H1 (cell line): ENCODE measurements around the gene COPS6. TPM values are rescaled to one million over a fixed set of nuclear protein-coding genes. Genes with fewer than 3 reads are reported as not detected.

Source experiments
- CTCF ChIA-PET: fragments of 300-600 bp; sonication (Branson Sonifier 250); formaldehyde crosslinking; loops from one replicate; lab custom pipeline; 2021; ENCODE audit not compliant: partially characterized antibody; lab: Charles Lee
- POLR2A ChIA-PET: fragments of 300-600 bp; sonication (Branson Sonifier 250); formaldehyde crosslinking; loops from one replicate; lab custom pipeline; 2021; ENCODE audit warnings: inconsistent platforms; ENCODE audit not compliant: partially characterized antibody; lab: Charles Lee
- DNase-seq, 2 experiments: peaks; one replicate each; pipeline versions ENCODE4 v3.0.0 to v3.0.0-alpha.2; 2010 to 2022; ENCODE audit warnings: low spot score in 2 of 2, low read depth in 1 of 2, mixed read lengths in 1 of 2
- FAIRE-seq: peaks from 2 replicates; lab custom pipeline; 2011; peaks lifted over from hg19 to GRCh38; lab: Jason Lieb, UNC
- H2AFZ ChIP-seq: 2 replicates; pipeline ENCODE4 v1.8.1; 2012; ENCODE audit warnings: low read length, inconsistent platforms
- H2AK5ac ChIP-seq: 2 replicates; pipeline ENCODE4 v1.6.1; 2013; ENCODE audit warnings: low read depth, low read length
- H2BK120ac ChIP-seq: replicated peaks from 2 replicates; pipeline ENCODE3; 2013; ENCODE audit warnings: low read depth, low read length, inconsistent platforms
- H2BK12ac ChIP-seq: 2 replicates; pipeline ENCODE4 v1.6.1; 2013; ENCODE audit warnings: low read depth, low read length
- H2BK15ac ChIP-seq: 2 replicates; pipeline ENCODE4 v1.6.1; 2013; ENCODE audit warnings: low read length
- H2BK20ac ChIP-seq: 2 replicates; pipeline ENCODE4 v1.6.1; 2013; ENCODE audit warnings: low read length
- H2BK5ac ChIP-seq: 2 replicates; pipeline ENCODE4 v1.6.1; 2013; ENCODE audit warnings: low read depth, low read length
- H3K14ac ChIP-seq: 2 replicates; pipeline ENCODE4 v1.6.1; 2013; ENCODE audit warnings: inconsistent platforms; ENCODE audit not compliant: insufficient read length
- H3K18ac ChIP-seq: 2 replicates; pipeline ENCODE4 v1.6.1; 2013; ENCODE audit warnings: low read length; ENCODE audit errors: extremely low read depth
- H3K23ac ChIP-seq: 2 replicates; pipeline ENCODE4 v1.6.1; 2013; ENCODE audit warnings: inconsistent platforms; ENCODE audit not compliant: insufficient read length
- H3K23me2 ChIP-seq: 2 replicates; pipeline ENCODE4 v1.6.1; 2013; ENCODE audit warnings: low read depth, low read length
- H3K27ac ChIP-seq: 2 replicates; pipeline ENCODE4 v1.6.1; 2011; ENCODE audit warnings: low read depth, low read length, inconsistent platforms
- H3K27me3 ChIP-seq, 4 experiments: replicated peaks in 1 of 4; 1 replicate in 1 of 4; 2 replicates in 3 of 4; pipeline versions ENCODE4 v1.6.1 to v1.8.1; 2011 to 2013; ENCODE audit warnings: low read length in 3 of 4, mild to moderate bottlenecking in 3 of 4, inconsistent platforms in 2 of 4, mixed read lengths in 2 of 4, moderate library complexity in 1 of 4; ENCODE audit not compliant: control insufficient read depth in 3 of 4, insufficient read depth in 3 of 4; ENCODE audit errors: extremely low read depth in 1 of 4
- H3K36me3 ChIP-seq, 4 experiments: 2 replicates each; pipeline versions ENCODE4 v1.6.1 to v1.8.1; 2011 to 2013; ENCODE audit warnings: mild to moderate bottlenecking in 4 of 4, low read length in 3 of 4, moderate library complexity in 2 of 4, control low read depth in 1 of 4, inconsistent platforms in 1 of 4; ENCODE audit not compliant: insufficient read depth in 4 of 4, control insufficient read depth in 2 of 4
- H3K4ac ChIP-seq: replicated peaks from 2 replicates; pipeline ENCODE3; 2013; ENCODE audit warnings: low read length, low read depth, mixed read lengths, inconsistent platforms; ENCODE audit not compliant: insufficient read length
- H3K4me1 ChIP-seq, 4 experiments: replicated peaks in 1 of 4; 1 replicate in 1 of 4; 2 replicates in 3 of 4; pipeline versions ENCODE4 v1.6.1 to v1.8.1; 2011 to 2013; ENCODE audit warnings: low read length in 3 of 4, inconsistent platforms in 2 of 4, mixed read lengths in 1 of 4; ENCODE audit not compliant: insufficient read depth in 4 of 4, control insufficient read depth in 3 of 4
- H3K4me2 ChIP-seq, 2 experiments: 2 replicates each; pipeline versions ENCODE4 v1.6.1 to v1.8.1; 2011 to 2013; ENCODE audit warnings: low read depth in 2 of 2, low read length in 2 of 2, control low read depth in 1 of 2, inconsistent platforms in 1 of 2, mild to moderate bottlenecking in 1 of 2; ENCODE audit not compliant: insufficient read depth in 1 of 2
- H3K4me3 ChIP-seq, 4 experiments: fragments of 200-600, 300-600 bp in 1 of 4; sonication (generic), shearing (Covaris generic), sonication (Bioruptor Twin) in 1 of 4; 2 replicates each; pipeline versions ENCODE4 v1.5.1 to v1.8.1; 2011 to 2016; ENCODE audit warnings: low read length in 4 of 4, low read depth in 3 of 4, control low read depth in 2 of 4, inconsistent platforms in 2 of 4, mild to moderate bottlenecking in 2 of 4, mixed read lengths in 1 of 4, moderate library complexity in 1 of 4; ENCODE audit not compliant: insufficient read depth in 2 of 4; ENCODE audit errors: extremely low read depth in 1 of 4
- H3K56ac ChIP-seq: replicated peaks from 2 replicates; pipeline ENCODE3; 2013; ENCODE audit warnings: low read depth, mild to moderate bottlenecking, mixed read lengths, low read length, inconsistent platforms; ENCODE audit not compliant: insufficient read length
- H3K79me1 ChIP-seq: 2 replicates; pipeline ENCODE4 v1.6.1; 2013; ENCODE audit warnings: low read depth, low read length, control low read depth
- H3K79me2 ChIP-seq, 2 experiments: 2 replicates each; pipeline versions ENCODE4 v1.6.1 to v1.8.1; 2012 to 2013; ENCODE audit warnings: low read length in 2 of 2, mild to moderate bottlenecking in 2 of 2, inconsistent platforms in 1 of 2; ENCODE audit not compliant: insufficient read depth in 2 of 2, control insufficient read depth in 1 of 2
- H3K9ac ChIP-seq, 4 experiments: replicated peaks in 1 of 4; 1 replicate in 1 of 4; 2 replicates in 3 of 4; pipeline versions ENCODE4 v1.6.1 to v1.8.1; 2011 to 2013; ENCODE audit warnings: low read depth in 3 of 4, low read length in 3 of 4, control low read depth in 2 of 4, mild to moderate bottlenecking in 2 of 4, moderate library complexity in 2 of 4, inconsistent platforms in 1 of 4; ENCODE audit errors: extremely low read depth in 1 of 4
- H3K9me3 ChIP-seq, 2 experiments: 2 replicates each; pipeline versions ENCODE4 v1.6.1 to v1.8.1; 2012 to 2013; ENCODE audit warnings: mild to moderate bottlenecking in 2 of 2, moderate library complexity in 2 of 2, control low read depth in 1 of 2, inconsistent platforms in 1 of 2, low read depth in 1 of 2, low read length in 1 of 2, mixed read lengths in 1 of 2; ENCODE audit not compliant: insufficient read depth in 2 of 2
- H4K20me1 ChIP-seq, 2 experiments: replicated peaks in 1 of 2; 2 replicates each; pipeline versions ENCODE3 to v1.8.1; 2011 to 2013; ENCODE audit warnings: inconsistent platforms in 2 of 2, low read length in 2 of 2, mild to moderate bottlenecking in 1 of 2; ENCODE audit not compliant: insufficient read depth in 2 of 2, control insufficient read depth in 1 of 2
- H4K5ac ChIP-seq: 2 replicates; pipeline ENCODE4 v1.6.1; 2013; ENCODE audit warnings: low read length, low read depth, mixed read lengths, inconsistent platforms; ENCODE audit not compliant: insufficient read length
- H4K8ac ChIP-seq: 2 replicates; pipeline ENCODE4 v1.8.0; 2013; ENCODE audit warnings: mild to moderate bottlenecking, moderate library complexity, low read length, inconsistent platforms; ENCODE audit not compliant: insufficient read depth; ENCODE audit errors: extremely low read depth
- H4K91ac ChIP-seq: replicated peaks from 2 replicates; pipeline ENCODE3; 2013; ENCODE audit warnings: low read length, mixed read lengths, inconsistent platforms; ENCODE audit not compliant: insufficient read length
- CBX5 ChIP-seq: fragments of 300-800, 300-1000 bp; sonication (generic); IDR thresholded peaks from 2 replicates; pipeline ENCODE4 v1.7.1; 2016; ENCODE audit warnings: antibody characterized with exemption, low read length, low read depth
- POLR2A ChIP-seq, 2 experiments: IDR thresholded peaks; 1 replicate in 1 of 2; 2 replicates in 1 of 2; pipeline ENCODE4 v1.6.1; 2011; ENCODE audit warnings: low read depth in 2 of 2, low read length in 2 of 2, mild to moderate bottlenecking in 2 of 2; ENCODE audit errors: control extremely low read depth in 1 of 2
- USF2 ChIP-seq: IDR thresholded peaks from 2 replicates; pipeline ENCODE4 v1.6.1; 2011; ENCODE audit warnings: low read length, improper control_type of control experiment
- WGBS, 2 experiments: shearing (Covaris generic) in 1 of 2; methylation state at CpG; one replicate each; pipeline versions ENCODE4 v1.1.6 to v1.1.7; 2013 to 2015; ENCODE audit warnings: low lambda C conversion rate in 2 of 2, mixed read lengths in 2 of 2, inconsistent platforms in 1 of 2, low coverage in 1 of 2, missing lambda C conversion rate in 1 of 2; ENCODE audit not compliant: insufficient replicate concordance in 2 of 2, insufficient coverage in 1 of 2, insufficient read length in 1 of 2; ENCODE audit errors: extremely low coverage in 1 of 2, missing lambda C conversion rate in 1 of 2; 5-methylcytosine and 5-hydroxymethylcytosine counted together
- polyA plus RNA-seq, 7 experiments: library from polyadenylated mRNA; depleted of rRNA in 3 of 7; stranded (reverse) in 5 of 7; unstranded in 2 of 7; fragments of >200 nt in 5 of 7; fragments of 200-250 nt in 2 of 7; gene quantifications; 1 replicate in 5 of 7; 2 replicates in 1 of 7; 4 replicates in 1 of 7; pipeline versions ENCODE4 v1.2.1 to v1.2.3, GENCODE V29; 2011 to 2013; ENCODE audit warnings: missing spikeins in 2 of 7, mixed read lengths in 2 of 7
- total RNA-seq: library from RNA; stranded (reverse); fragmentation: NEBNext Ultra II Directional; extraction: Animal tissue kit (Norgen Biotek cat#: 25700); gene quantifications from 2 replicates; pipeline ENCODE4 v1.2.1, GENCODE V29; 2021
- TF ChIP-seq, protein P1 (sequence below): IDR thresholded peaks from 2 replicates; pipeline ENCODE4 v1.6.1; 2011; ENCODE audit warnings: low read depth, mild to moderate bottlenecking, low read length; ENCODE audit not compliant: insufficient read depth

Gene COPS6
- total and polyA plus RNA-seq, 2 of the 8 experiments (the other 6 are each of a cell fraction or from before 2014, with no cell fraction given) = 127 to 225 TPM

GRCh38 chr7:100069991-100070390 is 18.8 kb upstream of the COPS6 start:
- H3K23me2 ChIP-seq = no peaks in the 10 kb centered on the region
- no peak overlapping the region for H3K9ac ChIP-seq
- H3K27ac ChIP-seq = no peak overlapping the region
- no peak overlapping the region for H4K5ac ChIP-seq
- H2BK15ac ChIP-seq = no peak overlapping the region
- TF ChIP-seq, protein P1, sequence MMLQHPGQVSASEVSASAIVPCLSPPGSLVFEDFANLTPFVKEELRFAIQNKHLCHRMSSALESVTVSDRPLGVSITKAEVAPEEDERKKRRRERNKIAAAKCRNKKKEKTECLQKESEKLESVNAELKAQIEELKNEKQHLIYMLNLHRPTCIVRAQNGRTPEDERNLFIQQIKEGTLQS = no peak
- TF ChIP-seq USF2 = no peak
- TF ChIP-seq POLR2A (IDR thresholded peaks at IDR 0.05; ENCODE audit: control extremely low read depth in 1 of 2, low read depth in 2 of 2, low read length in 2 of 2) = peak in 1 of 2 experiments; percentile 21; a peak in 2 of 3 replicates
- no peak for TF ChIP-seq CBX5
- H2BK120ac ChIP-seq = no peak overlapping the region
- H4K91ac ChIP-seq = no peak overlapping the region
- no peak overlapping the region for H3K4me2 ChIP-seq
- ChIA-PET CTCF (interaction anchor here (0.6 to 1.1 kb wide), 3 partner anchors 12 to 141 kb away, joined by 3 to 4 read pairs (median 3); partner anchors contain the start of gene GJC3), POLR2A (interaction anchor here (0.9 to 19.6 kb wide), 8 partner anchors 11 to 454 kb away, joined by 3 to 294 read pairs (median 6); partner anchors contain the start of genes COPS6, ZKSCAN1, ZNF3 and ZSCAN21)
- WGBS, 2 experiments = 87% methylated on average over 5 of the region's 5 CpGs; no CpG with 5 or more reads in 1 of the 2 experiments
- no peak overlapping the region for H3K4me3 ChIP-seq
- H2BK12ac ChIP-seq = no peak overlapping the region
- peaks cover 57 to 58% of the 10 kb centered on the region in 2 experiments for H3K9me3 ChIP-seq
- no peak for DNase-seq
- H2BK5ac ChIP-seq = no peak overlapping the region
- FAIRE-seq = no peak
- no peaks in the 10 kb centered on the region; a peak in 1 of 7 replicates for H3K27me3 ChIP-seq
- H3K23ac ChIP-seq = no peak overlapping the region
- H2BK20ac ChIP-seq = no peak overlapping the region
- no peak overlapping the region for H3K56ac ChIP-seq
- no peak overlapping the region for H2AFZ ChIP-seq
- no peaks in the 10 kb centered on the region for H3K79me2 ChIP-seq
- H3K4ac ChIP-seq = no peak overlapping the region
- peaks cover 49 to 74% (median 62%) of the 10 kb centered on the region in 4 experiments for H3K36me3 ChIP-seq
- no peak overlapping the region for H3K18ac ChIP-seq
- H4K8ac ChIP-seq = no peak overlapping the region
- no peaks in the 10 kb centered on the region for H3K4me1 ChIP-seq
- H4K20me1 ChIP-seq = no peaks in the 10 kb centered on the region
- H2AK5ac ChIP-seq = no peak overlapping the region
- no peak overlapping the region for H3K14ac ChIP-seq
- no peaks in the 10 kb centered on the region; the same call in none of the 2 replicates for H3K79me1 ChIP-seq
